ENCODE data around the gene NDUFA6.
"Not testable (repeated sequence)": the region's sequence is repeated elsewhere in the genome, so short reads cannot be mapped to it uniquely, and the experiment has no call there.

NDUFA6 gene

DNA sequence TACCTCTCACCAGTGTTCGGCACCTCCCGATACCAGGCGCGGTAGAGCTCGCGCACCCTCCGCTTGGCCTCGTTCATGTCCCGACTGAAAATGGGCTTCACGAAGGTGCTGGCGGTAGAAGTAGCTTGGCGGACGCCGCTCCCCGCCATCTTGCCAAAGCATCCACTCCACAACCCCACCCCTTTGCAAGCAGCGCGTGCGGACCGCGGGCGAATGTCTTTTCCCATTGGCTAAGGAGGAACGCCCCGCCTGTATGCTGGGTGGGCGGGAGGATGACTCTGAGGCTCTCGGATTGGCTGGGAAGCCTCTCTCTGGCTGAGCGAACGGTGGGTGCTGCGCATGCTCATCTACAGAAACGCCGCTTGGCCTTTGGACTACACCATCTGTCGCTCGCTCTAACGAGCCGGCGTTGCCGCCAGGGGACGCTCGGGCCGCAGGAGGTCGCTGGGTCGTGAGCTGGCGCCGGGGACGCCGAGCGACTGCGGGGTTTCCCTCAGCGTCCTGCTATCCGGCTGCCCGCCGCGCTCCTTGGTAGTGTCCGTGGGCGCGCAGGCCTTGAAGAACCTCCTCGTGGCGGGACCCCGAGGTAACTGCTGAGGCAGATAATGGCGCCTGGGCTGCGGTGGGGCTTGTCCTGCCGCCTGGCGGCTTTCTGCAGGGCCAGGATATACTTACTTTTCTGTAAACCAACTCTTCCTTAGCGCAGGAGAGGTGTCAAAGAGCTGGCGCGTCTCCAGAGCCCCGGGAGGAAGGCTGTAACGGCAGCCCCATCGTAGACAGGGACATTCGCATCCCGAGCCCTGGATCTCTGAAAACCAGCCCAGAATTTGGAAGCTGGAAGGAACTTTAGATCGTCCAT is at the start of gene NDUFA6:
TSS of gene NDUFA6 (minus strand) at position 177 of the 859 bp plus-strand sequence. CDS start at position 149, 28 bp downstream.
- peaks cover 30% of the 10 kb centered on the region for H3K4me1 ChIP-seq (ENCODE audit: control insufficient read depth, insufficient read depth, low read length)
- peak within 1 kb of the TSS; percentile 96 to 97 for H3K4me3 ChIP-seq (ENCODE audit: low read length in 2 of 2)
- no peaks in the 10 kb centered on the region for H3K27me3 ChIP-seq (ENCODE audit: control insufficient read depth in 1 of 2, insufficient read depth in 2 of 2, low read length in 2 of 2)
- peaks cover 10 to 13% of the 10 kb centered on the region in 2 donors for H3K36me3 ChIP-seq (ENCODE audit: control insufficient read depth in 2 of 2, insufficient read depth in 2 of 2, low read length in 2 of 2)
- peak within 1 kb of the TSS; percentile 97 to 98 for H3K9ac ChIP-seq (ENCODE audit: low read length in 2 of 2)
- H3K9me3 ChIP-seq (ENCODE audit: control insufficient read depth in 2 of 2, low read length in 2 of 2): no peaks in the 10 kb centered on the region
- H3K27ac ChIP-seq (ENCODE audit: low read length): peak within 1 kb of the TSS; percentile 98

GRCh38 chr22:42140153-42140552 is 49.6 kb upstream of the NDUFA6 start:
- not testable (repeated sequence) for H3K4me1 ChIP-seq (ENCODE audit: control insufficient read depth, insufficient read depth, low read length); H3K27me3 ChIP-seq (ENCODE audit: control insufficient read depth in 1 of 2, insufficient read depth in 2 of 2, low read length in 2 of 2); H3K36me3 ChIP-seq (ENCODE audit: control insufficient read depth in 2 of 2, insufficient read depth in 2 of 2, low read length in 2 of 2); H3K9me3 ChIP-seq (ENCODE audit: control insufficient read depth in 2 of 2, low read length in 2 of 2); H3K27ac ChIP-seq (ENCODE audit: low read length); H3K9ac ChIP-seq (ENCODE audit: low read length in 2 of 2); H3K4me3 ChIP-seq (ENCODE audit: low read length in 2 of 2)

DNA sequence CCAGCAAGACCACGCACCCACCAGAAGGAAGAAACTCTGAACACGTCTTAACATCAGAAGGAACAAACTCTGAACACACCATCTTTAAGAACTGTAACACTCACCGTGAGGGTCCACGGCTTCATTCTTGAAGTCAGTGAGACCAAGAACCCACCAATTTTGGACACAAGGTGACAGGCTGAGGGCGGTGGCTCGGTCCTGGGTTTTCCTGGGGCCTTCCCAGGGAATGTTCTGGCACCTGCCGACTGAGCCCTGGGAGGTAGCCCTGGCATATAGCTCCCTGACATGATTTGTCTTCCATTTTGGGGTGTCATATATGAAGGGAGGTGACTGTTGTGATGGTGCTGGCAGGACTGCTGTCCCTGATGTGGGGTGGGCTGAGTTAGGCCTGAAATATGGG is 48.9 kb upstream of the NDUFA6 start:
- not testable (repeated sequence) for H3K9me3 ChIP-seq (ENCODE audit: control insufficient read depth in 2 of 2, low read length in 2 of 2); H3K36me3 ChIP-seq (ENCODE audit: control insufficient read depth in 2 of 2, insufficient read depth in 2 of 2, low read length in 2 of 2); H3K27me3 ChIP-seq (ENCODE audit: control insufficient read depth in 1 of 2, insufficient read depth in 2 of 2, low read length in 2 of 2); H3K4me3 ChIP-seq (ENCODE audit: low read length in 2 of 2); H3K9ac ChIP-seq (ENCODE audit: low read length in 2 of 2); H3K4me1 ChIP-seq (ENCODE audit: control insufficient read depth, insufficient read depth, low read length); H3K27ac ChIP-seq (ENCODE audit: low read length)

- no peak overlapping the region for H3K4me3 ChIP-seq (ENCODE audit: low read length in 2 of 2)
- H3K27me3 ChIP-seq (ENCODE audit: control insufficient read depth in 1 of 2, insufficient read depth in 2 of 2, low read length in 2 of 2): peaks cover 0 to 4% of the 10 kb centered on the region in 2 donors
- no peaks in the 10 kb centered on the region for H3K9me3 ChIP-seq (ENCODE audit: control insufficient read depth in 2 of 2, low read length in 2 of 2)
- H3K27ac ChIP-seq (ENCODE audit: low read length): no peak overlapping the region
- no peaks in the 10 kb centered on the region for H3K4me1 ChIP-seq (ENCODE audit: control insufficient read depth, insufficient read depth, low read length)
- no peaks in the 10 kb centered on the region for H3K36me3 ChIP-seq (ENCODE audit: control insufficient read depth in 2 of 2, insufficient read depth in 2 of 2, low read length in 2 of 2)
- no peak overlapping the region for H3K9ac ChIP-seq (ENCODE audit: low read length in 2 of 2)
Observed at GRCh38 chr22:42138972-42139371, 48.4 kb upstream of the NDUFA6 start.

- Histone ChIP-seq H3K4me1 (ENCODE audit: control insufficient read depth, insufficient read depth, low read length) (no peaks in the 10 kb centered on the region), H3K27me3 (ENCODE audit: control insufficient read depth in 1 of 2, insufficient read depth in 2 of 2, low read length in 2 of 2) (peaks cover 0 to 4% of the 10 kb centered on the region in 2 donors), H3K27ac (ENCODE audit: low read length) (no peak overlapping the region), H3K36me3 (ENCODE audit: control insufficient read depth in 2 of 2, insufficient read depth in 2 of 2, low read length in 2 of 2) (no peaks in the 10 kb centered on the region), H3K9ac (ENCODE audit: low read length in 2 of 2) (no peak overlapping the region), H3K4me3 (ENCODE audit: low read length in 2 of 2) (no peak overlapping the region), H3K9me3 (ENCODE audit: control insufficient read depth in 2 of 2, low read length in 2 of 2) (no peaks in the 10 kb centered on the region)
Observed at GRCh38 chr22:42138122-42138770, 47.7 kb upstream of the NDUFA6 start.

DNA sequence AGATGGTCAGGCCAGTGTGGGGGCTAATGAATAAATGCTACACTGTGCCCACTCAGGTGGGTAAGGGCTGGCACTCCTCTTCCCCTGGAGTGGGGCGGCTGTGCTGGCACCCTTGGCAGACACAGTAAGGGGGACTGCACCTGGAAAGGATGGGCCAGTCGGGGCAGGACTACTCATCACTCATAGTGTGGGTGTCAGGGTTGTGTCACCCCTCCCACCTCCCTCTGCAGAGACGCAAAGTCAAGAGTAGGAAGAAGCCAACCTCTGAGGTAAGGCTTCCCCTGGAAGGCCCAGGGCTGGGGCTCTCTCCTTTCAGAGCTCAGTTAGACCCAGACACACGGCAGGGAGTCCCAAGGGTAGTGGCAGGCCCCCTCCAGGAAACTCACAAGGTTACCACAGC is 45.1 kb upstream of the NDUFA6 start:
- H3K36me3 ChIP-seq (ENCODE audit: control insufficient read depth in 2 of 2, insufficient read depth in 2 of 2, low read length in 2 of 2); H3K9ac ChIP-seq (ENCODE audit: low read length in 2 of 2); H3K4me1 ChIP-seq (ENCODE audit: control insufficient read depth, insufficient read depth, low read length); H3K27ac ChIP-seq (ENCODE audit: low read length); H3K27me3 ChIP-seq (ENCODE audit: control insufficient read depth in 1 of 2, insufficient read depth in 2 of 2, low read length in 2 of 2); H3K9me3 ChIP-seq (ENCODE audit: control insufficient read depth in 2 of 2, low read length in 2 of 2); H3K4me3 ChIP-seq (ENCODE audit: low read length in 2 of 2): not testable (repeated sequence)

GRCh38 chr22:42134100-42135020 is 43.8 kb upstream of the NDUFA6 start:
- no peak overlapping the region for H3K4me3 ChIP-seq (ENCODE audit: low read length in 2 of 2)
- no peaks in the 10 kb centered on the region for H3K36me3 ChIP-seq (ENCODE audit: control insufficient read depth in 2 of 2, insufficient read depth in 2 of 2, low read length in 2 of 2)
- no peaks in the 10 kb centered on the region for H3K4me1 ChIP-seq (ENCODE audit: control insufficient read depth, insufficient read depth, low read length)
- no peak overlapping the region for H3K9ac ChIP-seq (ENCODE audit: low read length in 2 of 2)
- peaks cover 0 to 4% of the 10 kb centered on the region in 2 donors for H3K27me3 ChIP-seq (ENCODE audit: control insufficient read depth in 1 of 2, insufficient read depth in 2 of 2, low read length in 2 of 2)
- H3K9me3 ChIP-seq (ENCODE audit: control insufficient read depth in 2 of 2, low read length in 2 of 2): no peaks in the 10 kb centered on the region
- no peak overlapping the region for H3K27ac ChIP-seq (ENCODE audit: low read length)

DNA sequence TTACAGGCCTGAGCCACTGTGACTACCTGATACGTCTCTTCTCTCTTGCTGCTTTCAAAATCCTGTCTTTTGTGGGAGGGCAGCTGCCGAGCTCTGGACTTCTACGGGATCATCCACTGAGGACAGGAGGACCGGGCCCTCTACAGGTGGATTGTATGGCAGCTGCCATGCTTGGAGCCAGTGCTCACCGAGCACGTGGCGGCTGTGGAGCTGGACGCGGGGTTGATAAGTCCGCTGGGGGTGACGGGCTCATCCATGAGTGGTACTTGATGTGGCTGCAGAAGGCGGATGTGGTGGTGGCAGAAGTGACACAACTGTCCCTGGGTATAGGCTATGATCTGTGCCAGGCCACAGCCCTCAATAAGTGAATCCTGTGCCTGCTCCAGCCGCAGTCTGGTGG is 41.9 kb upstream of the NDUFA6 start:
- Histone ChIP-seq H3K4me1 (ENCODE audit: control insufficient read depth, insufficient read depth, low read length) (no peaks in the 10 kb centered on the region), H3K9ac (ENCODE audit: low read length in 2 of 2) (no peak overlapping the region), H3K27me3 (ENCODE audit: control insufficient read depth in 1 of 2, insufficient read depth in 2 of 2, low read length in 2 of 2) (peaks cover 0 to 4% of the 10 kb centered on the region in 2 donors), H3K9me3 (ENCODE audit: control insufficient read depth in 2 of 2, low read length in 2 of 2) (no peaks in the 10 kb centered on the region), H3K27ac (ENCODE audit: low read length) (no peak overlapping the region), H3K4me3 (ENCODE audit: low read length in 2 of 2) (no peak overlapping the region), H3K36me3 (ENCODE audit: control insufficient read depth in 2 of 2, insufficient read depth in 2 of 2, low read length in 2 of 2) (no peaks in the 10 kb centered on the region)

GRCh38 chr22:42131562-42131961 is 41.0 kb upstream of the NDUFA6 start:
- Histone ChIP-seq H3K4me1 (ENCODE audit: control insufficient read depth, insufficient read depth, low read length) (no peaks in the 10 kb centered on the region), H3K9me3 (ENCODE audit: control insufficient read depth in 2 of 2, low read length in 2 of 2) (no peaks in the 10 kb centered on the region), H3K27me3 (ENCODE audit: control insufficient read depth in 1 of 2, insufficient read depth in 2 of 2, low read length in 2 of 2) (peaks cover 0 to 4% of the 10 kb centered on the region in 2 donors), H3K4me3 (ENCODE audit: low read length in 2 of 2) (no peak overlapping the region), H3K36me3 (ENCODE audit: control insufficient read depth in 2 of 2, insufficient read depth in 2 of 2, low read length in 2 of 2) (no peaks in the 10 kb centered on the region), H3K9ac (ENCODE audit: low read length in 2 of 2) (no peak overlapping the region), H3K27ac (ENCODE audit: low read length) (no peak overlapping the region)

- H3K27ac ChIP-seq (ENCODE audit: low read length); H3K9ac ChIP-seq (ENCODE audit: low read length in 2 of 2); H3K36me3 ChIP-seq (ENCODE audit: control insufficient read depth in 2 of 2, insufficient read depth in 2 of 2, low read length in 2 of 2); H3K27me3 ChIP-seq (ENCODE audit: control insufficient read depth in 1 of 2, insufficient read depth in 2 of 2, low read length in 2 of 2); H3K4me1 ChIP-seq (ENCODE audit: control insufficient read depth, insufficient read depth, low read length); H3K9me3 ChIP-seq (ENCODE audit: control insufficient read depth in 2 of 2, low read length in 2 of 2); H3K4me3 ChIP-seq (ENCODE audit: low read length in 2 of 2): not testable (repeated sequence)
Observed at GRCh38 chr22:42130639-42131431, 40.3 kb upstream of the NDUFA6 start, which contains the start of gene CYP2D6. Gene CYP2D6 (minus strand): TSS chr22:42130810. CDS start chr22:42130791, 19 bp downstream.

All from stomach smooth muscle (tissue), 2 donors.